HL-60 (cell line): Measurements from ENCODE around the gene LINC00305.

Experiments
- DNase-seq, 2 experiments: peaks; one replicate each; pipeline ENCODE4 v3.0.0-alpha.2; 2010 to 2020; ENCODE audit warnings: low read depth in 1 of 2, low spot score in 1 of 2
- H3K27ac ChIP-seq: fragments of 250-450 bp; sonication (Bioruptor Pico); replicated peaks from 2 replicates; pipeline ENCODE4 v1.5.1; 2020; ENCODE audit warnings: mild to moderate bottlenecking, moderate library complexity
- H3K27me3 ChIP-seq: fragments of 250-450 bp; sonication (Bioruptor Pico); 2 replicates; pipeline ENCODE4 v1.5.1; 2021; ENCODE audit warnings: mild to moderate bottlenecking, moderate library complexity; ENCODE audit not compliant: insufficient read depth, poor library complexity, severe bottlenecking
- H3K4me3 ChIP-seq: replicated peaks from 2 replicates; pipeline ENCODE4 v1.5.1; 2011; ENCODE audit warnings: mild to moderate bottlenecking, control low read depth, low read length; ENCODE audit not compliant: insufficient read depth
- GABPA ChIP-seq: IDR thresholded peaks from 2 replicates; pipeline ENCODE4 v1.6.1; 2012; ENCODE audit warnings: low read depth
- POLR2AphosphoS5 ChIP-seq: IDR thresholded peaks from 2 replicates; pipeline ENCODE4 v1.6.1; 2012; ENCODE audit warnings: low read depth
- SPI1 ChIP-seq: IDR thresholded peaks from 2 replicates; pipeline ENCODE4 v1.6.1; 2012; ENCODE audit warnings: low read depth, mild to moderate bottlenecking, borderline replicate concordance
- long read RNA-seq: library from polyadenylated mRNA; unstranded; transcript quantifications from one replicate; pipeline ENCODE4 v2.0.0, GENCODE V29; 2020
- TF ChIP-seq, protein P1 (sequence below): IDR thresholded peaks from 2 replicates; pipeline ENCODE4 v1.6.1; 2012; ENCODE audit warnings: low read depth; ENCODE audit not compliant: insufficient replicate concordance
- TF ChIP-seq, protein P2 (sequence below): IDR thresholded peaks from one replicate; pipeline ENCODE4 v1.5.1; 2011; ENCODE audit warnings: low read length, control low read depth, inconsistent platforms; ENCODE audit not compliant: insufficient read depth

The LINC00305 gene
- long read RNA-seq, partial matches to known transcripts = 0 of 1 reads
- long read RNA-seq, other reads (novel, unspliced or antisense) = 1 of 1 reads

DNA sequence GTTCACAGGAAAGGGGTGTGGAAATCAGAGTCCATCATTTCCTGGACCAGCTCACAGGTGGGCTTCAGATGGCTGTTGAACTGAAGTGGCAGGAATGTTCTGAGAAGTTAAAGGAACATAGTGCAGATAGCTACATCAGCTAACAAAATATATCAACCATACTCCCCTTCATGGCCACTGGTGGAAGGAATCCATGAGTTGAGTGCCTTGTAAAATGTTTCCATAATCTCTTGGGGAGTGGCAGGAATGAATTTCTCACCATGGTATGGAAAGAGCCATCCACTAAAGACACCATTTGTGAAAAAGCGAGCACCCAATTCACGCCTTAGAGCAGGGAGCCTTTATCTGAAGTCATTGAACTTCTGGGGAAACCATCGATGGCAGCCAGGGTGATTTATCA, at the start of gene LINC00305:
LINC00305 (minus strand) TSS at position 101 of the 400 bp plus-strand sequence.
- no peak for DNase-seq

DNA sequence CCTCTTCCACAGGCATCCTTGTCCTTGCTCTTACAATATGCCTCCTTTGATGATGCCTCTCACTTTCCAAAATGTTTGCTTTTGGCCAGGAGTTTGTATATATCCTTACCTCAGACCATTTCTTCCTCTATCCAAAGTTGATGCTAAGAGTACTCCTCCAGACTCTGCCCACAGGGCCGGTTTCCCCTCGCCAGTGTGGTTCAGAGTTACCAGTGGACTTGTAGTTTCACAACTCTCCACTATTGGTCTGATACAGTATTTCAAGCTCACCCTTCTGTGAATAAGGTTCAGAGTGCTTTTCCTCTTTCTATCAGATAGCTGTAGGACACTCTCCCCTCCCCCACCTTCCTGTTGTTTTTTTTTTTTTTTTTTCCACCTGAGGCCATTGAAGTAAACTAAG, 42.2 kb upstream of the LINC00305 start:
- TF ChIP-seq SPI1 = no peak
- TF ChIP-seq, protein P1, sequence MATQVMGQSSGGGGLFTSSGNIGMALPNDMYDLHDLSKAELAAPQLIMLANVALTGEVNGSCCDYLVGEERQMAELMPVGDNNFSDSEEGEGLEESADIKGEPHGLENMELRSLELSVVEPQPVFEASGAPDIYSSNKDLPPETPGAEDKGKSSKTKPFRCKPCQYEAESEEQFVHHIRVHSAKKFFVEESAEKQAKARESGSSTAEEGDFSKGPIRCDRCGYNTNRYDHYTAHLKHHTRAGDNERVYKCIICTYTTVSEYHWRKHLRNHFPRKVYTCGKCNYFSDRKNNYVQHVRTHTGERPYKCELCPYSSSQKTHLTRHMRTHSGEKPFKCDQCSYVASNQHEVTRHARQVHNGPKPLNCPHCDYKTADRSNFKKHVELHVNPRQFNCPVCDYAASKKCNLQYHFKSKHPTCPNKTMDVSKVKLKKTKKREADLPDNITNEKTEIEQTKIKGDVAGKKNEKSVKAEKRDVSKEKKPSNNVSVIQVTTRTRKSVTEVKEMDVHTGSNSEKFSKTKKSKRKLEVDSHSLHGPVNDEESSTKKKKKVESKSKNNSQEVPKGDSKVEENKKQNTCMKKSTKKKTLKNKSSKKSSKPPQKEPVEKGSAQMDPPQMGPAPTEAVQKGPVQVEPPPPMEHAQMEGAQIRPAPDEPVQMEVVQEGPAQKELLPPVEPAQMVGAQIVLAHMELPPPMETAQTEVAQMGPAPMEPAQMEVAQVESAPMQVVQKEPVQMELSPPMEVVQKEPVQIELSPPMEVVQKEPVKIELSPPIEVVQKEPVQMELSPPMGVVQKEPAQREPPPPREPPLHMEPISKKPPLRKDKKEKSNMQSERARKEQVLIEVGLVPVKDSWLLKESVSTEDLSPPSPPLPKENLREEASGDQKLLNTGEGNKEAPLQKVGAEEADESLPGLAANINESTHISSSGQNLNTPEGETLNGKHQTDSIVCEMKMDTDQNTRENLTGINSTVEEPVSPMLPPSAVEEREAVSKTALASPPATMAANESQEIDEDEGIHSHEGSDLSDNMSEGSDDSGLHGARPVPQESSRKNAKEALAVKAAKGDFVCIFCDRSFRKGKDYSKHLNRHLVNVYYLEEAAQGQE = no peak
- TF ChIP-seq GABPA = no peak
- TF ChIP-seq, protein P2, sequence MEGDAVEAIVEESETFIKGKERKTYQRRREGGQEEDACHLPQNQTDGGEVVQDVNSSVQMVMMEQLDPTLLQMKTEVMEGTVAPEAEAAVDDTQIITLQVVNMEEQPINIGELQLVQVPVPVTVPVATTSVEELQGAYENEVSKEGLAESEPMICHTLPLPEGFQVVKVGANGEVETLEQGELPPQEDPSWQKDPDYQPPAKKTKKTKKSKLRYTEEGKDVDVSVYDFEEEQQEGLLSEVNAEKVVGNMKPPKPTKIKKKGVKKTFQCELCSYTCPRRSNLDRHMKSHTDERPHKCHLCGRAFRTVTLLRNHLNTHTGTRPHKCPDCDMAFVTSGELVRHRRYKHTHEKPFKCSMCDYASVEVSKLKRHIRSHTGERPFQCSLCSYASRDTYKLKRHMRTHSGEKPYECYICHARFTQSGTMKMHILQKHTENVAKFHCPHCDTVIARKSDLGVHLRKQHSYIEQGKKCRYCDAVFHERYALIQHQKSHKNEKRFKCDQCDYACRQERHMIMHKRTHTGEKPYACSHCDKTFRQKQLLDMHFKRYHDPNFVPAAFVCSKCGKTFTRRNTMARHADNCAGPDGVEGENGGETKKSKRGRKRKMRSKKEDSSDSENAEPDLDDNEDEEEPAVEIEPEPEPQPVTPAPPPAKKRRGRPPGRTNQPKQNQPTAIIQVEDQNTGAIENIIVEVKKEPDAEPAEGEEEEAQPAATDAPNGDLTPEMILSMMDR = no peak
- no peak for TF ChIP-seq POLR2AphosphoS5
- Histone ChIP-seq H3K27ac (no peak overlapping the region), H3K27me3 (peaks cover 1% of the 10 kb centered on the region), H3K4me3 (no peak overlapping the region)
- no peak for DNase-seq

More for the DNA sequence above, at the start of gene LINC00305:
- H3K4me3 ChIP-seq = no peak within 1 kb of the TSS
- TF ChIP-seq, protein P2 = no peak
- TF ChIP-seq, protein P1 = no peak
- H3K27ac ChIP-seq = no peak within 1 kb of the TSS
- peaks cover 4% of the 10 kb centered on the region for H3K27me3 ChIP-seq

DNA sequence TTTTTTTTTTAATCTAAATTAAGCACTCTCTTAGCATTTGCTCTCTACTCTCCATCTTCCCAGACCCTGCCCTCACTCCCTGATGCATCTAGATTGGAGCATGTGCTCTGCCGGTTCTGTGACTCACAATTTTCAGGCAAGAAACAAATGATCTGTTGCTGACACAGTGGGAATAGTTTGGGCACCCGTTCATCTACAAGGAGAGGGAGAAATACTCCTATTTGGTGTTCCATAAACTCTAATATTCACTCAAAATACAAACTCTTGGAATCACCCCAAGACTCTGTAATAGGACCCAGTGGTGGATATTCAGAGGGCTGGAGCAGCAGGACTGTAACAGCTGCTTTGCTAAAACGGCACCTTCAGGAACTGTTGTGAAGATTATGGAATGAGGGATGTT, 37.1 kb upstream of the LINC00305 start:
- TF ChIP-seq, protein P1 = no peak
- TF ChIP-seq, protein P2 = no peak
- TF ChIP-seq SPI1 (no peak), GABPA (no peak)
- H3K27me3 ChIP-seq = peaks cover 5% of the 10 kb centered on the region
- DNase-seq = no peak
- H3K27ac ChIP-seq = no peak overlapping the region
- no peak overlapping the region for H3K4me3 ChIP-seq
